ENCODE results near the gene TIGIT.

TIGIT gene

DNA sequence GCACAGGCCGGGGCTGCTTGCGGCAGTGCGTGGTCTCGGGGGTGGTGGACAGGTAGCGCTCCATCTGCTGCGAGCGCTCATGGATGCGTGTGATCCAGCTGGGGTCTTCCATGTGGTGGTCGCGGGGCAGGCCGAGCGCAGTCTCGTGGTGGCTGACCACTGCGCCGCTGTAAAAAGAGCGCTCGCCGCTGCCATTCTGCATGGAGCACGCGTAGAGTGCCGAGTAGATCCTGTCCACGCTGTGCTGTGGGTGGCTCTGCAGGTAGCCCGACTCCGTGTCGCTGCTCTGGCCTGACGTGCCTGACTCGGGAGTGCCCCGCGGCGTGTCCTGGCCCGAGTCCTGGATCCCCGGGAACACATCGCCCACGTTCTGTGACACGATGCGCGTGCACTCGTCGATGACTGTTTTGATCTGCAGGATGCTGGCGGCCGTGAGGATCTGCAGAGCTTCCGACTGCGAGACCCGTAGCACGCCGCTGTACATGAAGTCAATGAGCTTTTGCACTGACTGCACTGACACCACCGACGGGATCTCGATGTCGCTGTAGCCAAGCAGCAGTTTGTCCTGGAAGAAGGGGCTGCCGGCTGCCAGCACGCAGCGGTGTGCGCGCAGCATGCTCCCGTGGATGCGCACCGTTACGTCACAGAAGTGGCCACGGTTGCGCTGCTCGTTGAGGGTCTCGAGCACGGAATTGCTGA is 57.4 kb downstream of the TIGIT start:
- no peak for ATAC-seq

DNA sequence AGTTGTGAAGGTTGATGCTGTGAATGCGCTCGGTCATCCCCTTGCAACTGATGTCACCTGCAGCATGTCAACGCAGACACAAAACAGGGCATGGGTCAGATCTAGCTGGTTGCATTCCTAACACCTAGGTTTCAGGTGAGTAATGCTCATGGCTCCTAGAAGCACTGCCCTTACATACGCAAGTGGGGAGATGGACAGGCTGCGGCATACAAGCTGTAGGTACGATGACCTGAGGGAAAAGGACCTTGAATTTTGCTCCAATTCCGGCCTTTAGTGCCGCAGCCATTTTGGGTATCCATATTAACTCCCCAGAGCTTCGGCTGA is 58.0 kb downstream of the TIGIT start:
- ATAC-seq: no peak
- no peak for TF ChIP-seq ISL1 (CRISPR knock-in tag; IDR thresholded peaks at IDR 0.05)

More for the DNA sequence above, 57.4 kb downstream of the TIGIT start:
- no peak for TF ChIP-seq ZC3H10 (CRISPR knock-in tag; IDR thresholded peaks at IDR 0.05)
- no peak for TF ChIP-seq GLIS3 (CRISPR knock-in tag; IDR thresholded peaks at IDR 0.05)
- no peak for TF ChIP-seq ZFP30 (CRISPR knock-in tag; IDR thresholded peaks at IDR 0.05)
- no peak for TF ChIP-seq ZFP3 (CRISPR knock-in tag; IDR thresholded peaks at IDR 0.05)
- TF ChIP-seq CSDC2 (CRISPR knock-in tag; IDR thresholded peaks at IDR 0.05): no peak
- TF ChIP-seq BACH2 (CRISPR knock-in tag; IDR thresholded peaks at IDR 0.05; ENCODE audit: borderline replicate concordance): no peak
- no peak for TF ChIP-seq OSR1 (CRISPR knock-in tag; IDR thresholded peaks at IDR 0.05)
- TF ChIP-seq ZNF8 (CRISPR knock-in tag; IDR thresholded peaks at IDR 0.05): no peak
- TF ChIP-seq ZNF70 (CRISPR knock-in tag; IDR thresholded peaks at IDR 0.05): no peak
- TF ChIP-seq, protein P1, sequence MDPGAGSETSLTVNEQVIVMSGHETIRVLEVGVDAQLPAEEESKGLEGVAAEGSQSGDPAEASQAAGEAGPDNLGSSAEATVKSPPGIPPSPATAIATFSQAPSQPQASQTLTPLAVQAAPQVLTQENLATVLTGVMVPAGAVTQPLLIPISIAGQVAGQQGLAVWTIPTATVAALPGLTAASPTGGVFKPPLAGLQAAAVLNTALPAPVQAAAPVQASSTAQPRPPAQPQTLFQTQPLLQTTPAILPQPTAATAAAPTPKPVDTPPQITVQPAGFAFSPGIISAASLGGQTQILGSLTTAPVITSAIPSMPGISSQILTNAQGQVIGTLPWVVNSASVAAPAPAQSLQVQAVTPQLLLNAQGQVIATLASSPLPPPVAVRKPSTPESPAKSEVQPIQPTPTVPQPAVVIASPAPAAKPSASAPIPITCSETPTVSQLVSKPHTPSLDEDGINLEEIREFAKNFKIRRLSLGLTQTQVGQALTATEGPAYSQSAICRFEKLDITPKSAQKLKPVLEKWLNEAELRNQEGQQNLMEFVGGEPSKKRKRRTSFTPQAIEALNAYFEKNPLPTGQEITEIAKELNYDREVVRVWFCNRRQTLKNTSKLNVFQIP (CRISPR knock-in tag; IDR thresholded peaks at IDR 0.05; ENCODE audit: borderline replicate concordance, low read depth): no peak
- TF ChIP-seq ARNTL (CRISPR knock-in tag; IDR thresholded peaks at IDR 0.05; ENCODE audit: borderline replicate concordance, low read depth): no peak
- TF ChIP-seq, protein P2, sequence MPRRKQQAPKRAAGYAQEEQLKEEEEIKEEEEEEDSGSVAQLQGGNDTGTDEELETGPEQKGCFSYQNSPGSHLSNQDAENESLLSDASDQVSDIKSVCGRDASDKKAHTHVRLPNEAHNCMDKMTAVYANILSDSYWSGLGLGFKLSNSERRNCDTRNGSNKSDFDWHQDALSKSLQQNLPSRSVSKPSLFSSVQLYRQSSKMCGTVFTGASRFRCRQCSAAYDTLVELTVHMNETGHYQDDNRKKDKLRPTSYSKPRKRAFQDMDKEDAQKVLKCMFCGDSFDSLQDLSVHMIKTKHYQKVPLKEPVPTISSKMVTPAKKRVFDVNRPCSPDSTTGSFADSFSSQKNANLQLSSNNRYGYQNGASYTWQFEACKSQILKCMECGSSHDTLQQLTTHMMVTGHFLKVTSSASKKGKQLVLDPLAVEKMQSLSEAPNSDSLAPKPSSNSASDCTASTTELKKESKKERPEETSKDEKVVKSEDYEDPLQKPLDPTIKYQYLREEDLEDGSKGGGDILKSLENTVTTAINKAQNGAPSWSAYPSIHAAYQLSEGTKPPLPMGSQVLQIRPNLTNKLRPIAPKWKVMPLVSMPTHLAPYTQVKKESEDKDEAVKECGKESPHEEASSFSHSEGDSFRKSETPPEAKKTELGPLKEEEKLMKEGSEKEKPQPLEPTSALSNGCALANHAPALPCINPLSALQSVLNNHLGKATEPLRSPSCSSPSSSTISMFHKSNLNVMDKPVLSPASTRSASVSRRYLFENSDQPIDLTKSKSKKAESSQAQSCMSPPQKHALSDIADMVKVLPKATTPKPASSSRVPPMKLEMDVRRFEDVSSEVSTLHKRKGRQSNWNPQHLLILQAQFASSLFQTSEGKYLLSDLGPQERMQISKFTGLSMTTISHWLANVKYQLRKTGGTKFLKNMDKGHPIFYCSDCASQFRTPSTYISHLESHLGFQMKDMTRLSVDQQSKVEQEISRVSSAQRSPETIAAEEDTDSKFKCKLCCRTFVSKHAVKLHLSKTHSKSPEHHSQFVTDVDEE (CRISPR knock-in tag; IDR thresholded peaks at IDR 0.05): no peak
- TF ChIP-seq, protein P3, sequence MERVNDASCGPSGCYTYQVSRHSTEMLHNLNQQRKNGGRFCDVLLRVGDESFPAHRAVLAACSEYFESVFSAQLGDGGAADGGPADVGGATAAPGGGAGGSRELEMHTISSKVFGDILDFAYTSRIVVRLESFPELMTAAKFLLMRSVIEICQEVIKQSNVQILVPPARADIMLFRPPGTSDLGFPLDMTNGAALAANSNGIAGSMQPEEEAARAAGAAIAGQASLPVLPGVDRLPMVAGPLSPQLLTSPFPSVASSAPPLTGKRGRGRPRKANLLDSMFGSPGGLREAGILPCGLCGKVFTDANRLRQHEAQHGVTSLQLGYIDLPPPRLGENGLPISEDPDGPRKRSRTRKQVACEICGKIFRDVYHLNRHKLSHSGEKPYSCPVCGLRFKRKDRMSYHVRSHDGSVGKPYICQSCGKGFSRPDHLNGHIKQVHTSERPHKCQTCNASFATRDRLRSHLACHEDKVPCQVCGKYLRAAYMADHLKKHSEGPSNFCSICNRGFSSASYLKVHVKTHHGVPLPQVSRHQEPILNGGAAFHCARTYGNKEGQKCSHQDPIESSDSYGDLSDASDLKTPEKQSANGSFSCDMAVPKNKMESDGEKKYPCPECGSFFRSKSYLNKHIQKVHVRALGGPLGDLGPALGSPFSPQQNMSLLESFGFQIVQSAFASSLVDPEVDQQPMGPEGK (CRISPR knock-in tag; IDR thresholded peaks at IDR 0.05; ENCODE audit: borderline replicate concordance): no peak
- TF ChIP-seq, protein P4, sequence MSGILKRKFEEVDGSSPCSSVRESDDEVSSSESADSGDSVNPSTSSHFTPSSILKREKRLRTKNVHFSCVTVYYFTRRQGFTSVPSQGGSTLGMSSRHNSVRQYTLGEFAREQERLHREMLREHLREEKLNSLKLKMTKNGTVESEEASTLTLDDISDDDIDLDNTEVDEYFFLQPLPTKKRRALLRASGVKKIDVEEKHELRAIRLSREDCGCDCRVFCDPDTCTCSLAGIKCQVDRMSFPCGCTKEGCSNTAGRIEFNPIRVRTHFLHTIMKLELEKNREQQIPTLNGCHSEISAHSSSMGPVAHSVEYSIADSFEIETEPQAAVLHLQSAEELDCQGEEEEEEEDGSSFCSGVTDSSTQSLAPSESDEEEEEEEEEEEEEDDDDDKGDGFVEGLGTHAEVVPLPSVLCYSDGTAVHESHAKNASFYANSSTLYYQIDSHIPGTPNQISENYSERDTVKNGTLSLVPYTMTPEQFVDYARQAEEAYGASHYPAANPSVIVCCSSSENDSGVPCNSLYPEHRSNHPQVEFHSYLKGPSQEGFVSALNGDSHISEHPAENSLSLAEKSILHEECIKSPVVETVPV (CRISPR knock-in tag; IDR thresholded peaks at IDR 0.05): no peak
- no peak for TF ChIP-seq PPARA (CRISPR knock-in tag; IDR thresholded peaks at IDR 0.05; ENCODE audit: borderline replicate concordance)
- TF ChIP-seq TCF4 (CRISPR knock-in tag; IDR thresholded peaks at IDR 0.05; ENCODE audit: borderline replicate concordance): no peak
- no peak for TF ChIP-seq TOX (CRISPR knock-in tag; IDR thresholded peaks at IDR 0.05; ENCODE audit: borderline replicate concordance)
- TF ChIP-seq, protein P5, sequence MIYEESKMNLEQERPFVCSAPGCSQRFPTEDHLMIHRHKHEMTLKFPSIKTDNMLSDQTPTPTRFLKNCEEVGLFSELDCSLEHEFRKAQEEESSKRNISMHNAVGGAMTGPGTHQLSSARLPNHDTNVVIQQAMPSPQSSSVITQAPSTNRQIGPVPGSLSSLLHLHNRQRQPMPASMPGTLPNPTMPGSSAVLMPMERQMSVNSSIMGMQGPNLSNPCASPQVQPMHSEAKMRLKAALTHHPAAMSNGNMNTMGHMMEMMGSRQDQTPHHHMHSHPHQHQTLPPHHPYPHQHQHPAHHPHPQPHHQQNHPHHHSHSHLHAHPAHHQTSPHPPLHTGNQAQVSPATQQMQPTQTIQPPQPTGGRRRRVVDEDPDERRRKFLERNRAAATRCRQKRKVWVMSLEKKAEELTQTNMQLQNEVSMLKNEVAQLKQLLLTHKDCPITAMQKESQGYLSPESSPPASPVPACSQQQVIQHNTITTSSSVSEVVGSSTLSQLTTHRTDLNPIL (CRISPR knock-in tag; IDR thresholded peaks at IDR 0.05; ENCODE audit: low read depth): no peak
- TF ChIP-seq ISL1 (CRISPR knock-in tag; IDR thresholded peaks at IDR 0.05): no peak

DNA sequence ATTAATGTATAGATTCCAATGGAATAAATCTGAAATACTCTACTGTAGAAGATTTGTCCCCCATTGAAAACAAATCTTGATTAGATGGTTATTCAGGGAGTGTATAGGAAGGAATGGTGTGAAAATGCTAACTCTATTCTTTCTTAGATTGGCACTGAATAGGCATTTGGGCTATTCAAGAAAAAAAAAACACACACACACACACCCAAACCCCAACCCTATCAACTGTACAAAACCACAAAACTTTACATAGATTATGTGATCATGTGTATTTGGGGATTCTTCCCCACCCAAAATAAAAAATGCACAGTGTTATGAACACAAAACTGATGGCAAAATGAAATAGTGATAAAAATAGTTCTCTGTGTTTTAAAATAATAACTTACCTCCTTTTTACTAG is 61.8 kb downstream of the TIGIT start:
- ATAC-seq: no peak
- no peak for TF ChIP-seq ESRRG (CRISPR knock-in tag; IDR thresholded peaks at IDR 0.05)
- no peak for TF ChIP-seq TCF4 (CRISPR knock-in tag; IDR thresholded peaks at IDR 0.05; ENCODE audit: borderline replicate concordance)
- TF ChIP-seq TOX (CRISPR knock-in tag; IDR thresholded peaks at IDR 0.05; ENCODE audit: borderline replicate concordance): no peak
- TF ChIP-seq, protein P3 (CRISPR knock-in tag; IDR thresholded peaks at IDR 0.05; ENCODE audit: borderline replicate concordance): no peak
- TF ChIP-seq OSR1 (CRISPR knock-in tag; IDR thresholded peaks at IDR 0.05): no peak
- no peak for TF ChIP-seq ISL1 (CRISPR knock-in tag; IDR thresholded peaks at IDR 0.05)
- no peak for TF ChIP-seq CSDC2 (CRISPR knock-in tag; IDR thresholded peaks at IDR 0.05)
- TF ChIP-seq, protein P4 (CRISPR knock-in tag; IDR thresholded peaks at IDR 0.05): no peak
- no peak for TF ChIP-seq GLIS3 (CRISPR knock-in tag; IDR thresholded peaks at IDR 0.05)
- no peak for TF ChIP-seq ARNTL (CRISPR knock-in tag; IDR thresholded peaks at IDR 0.05; ENCODE audit: borderline replicate concordance, low read depth)
- no peak for TF ChIP-seq ZNF8 (CRISPR knock-in tag; IDR thresholded peaks at IDR 0.05)
